ENCODE results near the gene HTR4. TPM values are rescaled to one million over a fixed set of nuclear protein-coding genes. Genes with fewer than 3 reads are reported as not detected.

Gene HTR4
- total and polyA plus RNA-seq, 8 donors: 0.92 to 17.4 (median 7.6) TPM; not detected in 5

DNA sequence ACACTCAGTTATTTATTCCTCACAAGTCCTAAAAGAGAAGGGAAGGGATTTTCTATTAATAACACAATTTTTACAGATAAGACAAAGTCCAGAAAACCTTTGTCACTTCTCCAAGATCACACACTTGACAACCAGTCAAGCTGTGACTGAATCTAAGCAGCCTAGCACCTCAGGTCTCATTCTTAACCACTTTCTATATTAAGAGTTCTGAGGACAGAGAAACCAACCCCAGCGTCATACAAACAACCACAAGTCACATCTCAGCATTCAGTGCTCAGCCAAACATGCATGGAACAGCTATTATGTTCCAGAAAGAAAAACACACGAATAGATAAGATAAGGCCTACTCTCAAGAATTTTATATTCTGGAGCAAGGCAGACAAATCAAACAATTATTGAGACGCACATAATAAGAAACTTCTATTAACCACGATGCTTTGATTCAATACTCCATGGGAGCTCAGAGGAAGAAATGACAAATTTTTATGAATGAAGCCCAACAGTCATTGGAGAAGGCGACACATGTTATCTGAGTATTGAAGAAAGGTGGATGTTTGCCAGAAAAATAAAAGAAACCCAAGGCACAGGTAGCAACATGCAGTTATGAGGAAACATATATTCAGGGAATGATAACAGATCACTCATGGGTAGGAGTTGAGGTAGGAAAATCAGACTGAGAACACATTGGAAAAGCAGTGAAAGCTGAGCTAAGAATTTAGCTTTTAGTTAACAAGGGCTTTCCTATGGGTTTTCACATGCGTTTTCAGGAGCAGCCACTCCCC is 113.1 kb downstream of the HTR4 start:
- no peak for DNase-seq
- no peak for TF ChIP-seq POLR2A (IDR thresholded peaks at IDR 0.05)
- no peak for TF ChIP-seq POLR2AphosphoS5 (IDR thresholded peaks at IDR 0.05)
- TF ChIP-seq EP300 (IDR thresholded peaks at IDR 0.05): no peak
- TF ChIP-seq, protein P1, sequence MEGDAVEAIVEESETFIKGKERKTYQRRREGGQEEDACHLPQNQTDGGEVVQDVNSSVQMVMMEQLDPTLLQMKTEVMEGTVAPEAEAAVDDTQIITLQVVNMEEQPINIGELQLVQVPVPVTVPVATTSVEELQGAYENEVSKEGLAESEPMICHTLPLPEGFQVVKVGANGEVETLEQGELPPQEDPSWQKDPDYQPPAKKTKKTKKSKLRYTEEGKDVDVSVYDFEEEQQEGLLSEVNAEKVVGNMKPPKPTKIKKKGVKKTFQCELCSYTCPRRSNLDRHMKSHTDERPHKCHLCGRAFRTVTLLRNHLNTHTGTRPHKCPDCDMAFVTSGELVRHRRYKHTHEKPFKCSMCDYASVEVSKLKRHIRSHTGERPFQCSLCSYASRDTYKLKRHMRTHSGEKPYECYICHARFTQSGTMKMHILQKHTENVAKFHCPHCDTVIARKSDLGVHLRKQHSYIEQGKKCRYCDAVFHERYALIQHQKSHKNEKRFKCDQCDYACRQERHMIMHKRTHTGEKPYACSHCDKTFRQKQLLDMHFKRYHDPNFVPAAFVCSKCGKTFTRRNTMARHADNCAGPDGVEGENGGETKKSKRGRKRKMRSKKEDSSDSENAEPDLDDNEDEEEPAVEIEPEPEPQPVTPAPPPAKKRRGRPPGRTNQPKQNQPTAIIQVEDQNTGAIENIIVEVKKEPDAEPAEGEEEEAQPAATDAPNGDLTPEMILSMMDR (IDR thresholded peaks at IDR 0.05): no peak
- intact Hi-C loops (cut with DNase I; ENCODE audit: low total_unique reads): no loop called here
- Histone ChIP-seq H3K36me3 (no peaks in the 10 kb centered on the region), H3K4me1 (no peaks in the 10 kb centered on the region), H3K27ac (no peak overlapping the region), H3K27me3 (no peaks in the 10 kb centered on the region), H3K4me3 (no peak overlapping the region), H3K9me3 (no peaks in the 10 kb centered on the region)
- WGBS, 5 donors: 38 to 58% (median 50%) methylated on average over 6 of the region's 6 CpGs

DNA sequence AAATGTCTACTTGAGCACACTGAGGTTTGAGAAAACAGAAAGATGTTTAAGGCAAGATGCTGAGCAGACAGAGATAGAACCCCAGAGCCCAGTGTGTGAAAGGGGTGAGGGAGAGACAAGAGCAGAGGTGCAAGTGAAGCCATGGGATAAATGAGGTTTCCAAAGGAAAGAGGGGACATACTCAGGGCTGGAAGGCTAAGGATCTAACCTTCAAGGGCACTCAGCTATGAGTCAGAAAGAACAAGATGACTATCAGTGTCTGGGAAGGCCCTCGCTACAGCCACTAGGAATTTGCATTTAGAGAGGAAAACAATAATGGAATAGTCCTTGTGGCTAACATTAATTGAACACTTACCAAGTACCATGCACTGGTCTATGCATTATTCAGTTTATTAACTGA is 113.7 kb downstream of the HTR4 start:
- Histone ChIP-seq H3K36me3 (no peaks in the 10 kb centered on the region), H3K4me3 (no peak overlapping the region), H3K9me3 (no peaks in the 10 kb centered on the region), H3K27ac (no peak overlapping the region), H3K27me3 (no peaks in the 10 kb centered on the region), H3K4me1 (no peaks in the 10 kb centered on the region)
- WGBS, 5 donors: 65 to 84% (median 79%) methylated on average over 1 of the region's 1 CpG
- DNase-seq: no peak
- intact Hi-C loops (cut with DNase I; ENCODE audit: low total_unique reads): no loop called here
- TF ChIP-seq POLR2A (IDR thresholded peaks at IDR 0.05) (no peak), EP300 (IDR thresholded peaks at IDR 0.05) (no peak), POLR2AphosphoS5 (IDR thresholded peaks at IDR 0.05) (no peak)
- TF ChIP-seq, protein P1 (IDR thresholded peaks at IDR 0.05): no peak

DNA sequence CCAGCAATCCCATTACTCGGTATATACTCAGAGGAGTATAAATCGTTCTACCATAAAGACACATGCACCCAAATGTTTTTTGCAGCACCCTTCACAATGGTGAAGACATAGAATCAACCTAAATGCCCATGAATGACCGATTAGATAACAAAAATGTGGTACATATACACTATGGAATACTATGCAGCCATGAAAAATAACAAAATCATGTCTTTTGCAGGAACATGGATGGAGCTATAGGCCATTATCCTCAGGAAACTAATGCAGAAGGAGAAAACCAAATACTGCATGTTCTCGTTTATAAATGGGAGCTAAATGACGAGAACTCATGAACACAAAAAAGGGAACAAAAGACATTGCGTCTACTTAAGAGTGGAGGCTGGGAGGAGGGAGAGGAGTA is 114.5 kb downstream of the HTR4 start:
- TF ChIP-seq EP300 (IDR thresholded peaks at IDR 0.05) (no peak), POLR2AphosphoS5 (IDR thresholded peaks at IDR 0.05) (no peak), POLR2A (IDR thresholded peaks at IDR 0.05) (no peak)
- TF ChIP-seq, protein P1 (IDR thresholded peaks at IDR 0.05): no peak
- DNase-seq: no peak
- 82 to 92% (median 89%) methylated on average over 6 of the region's 6 CpGs for WGBS, 5 donors
- intact Hi-C loops (cut with DNase I; ENCODE audit: low total_unique reads): no loop called here
- peaks cover 0 to 5% (median 3%) of the 10 kb centered on the region in 4 donors for H3K9me3 ChIP-seq
- H3K27ac ChIP-seq: no peak overlapping the region
- no peaks in the 10 kb centered on the region for H3K4me1 ChIP-seq
- no peaks in the 10 kb centered on the region for H3K27me3 ChIP-seq
- no peaks in the 10 kb centered on the region for H3K36me3 ChIP-seq
- no peak overlapping the region for H3K4me3 ChIP-seq

DNA sequence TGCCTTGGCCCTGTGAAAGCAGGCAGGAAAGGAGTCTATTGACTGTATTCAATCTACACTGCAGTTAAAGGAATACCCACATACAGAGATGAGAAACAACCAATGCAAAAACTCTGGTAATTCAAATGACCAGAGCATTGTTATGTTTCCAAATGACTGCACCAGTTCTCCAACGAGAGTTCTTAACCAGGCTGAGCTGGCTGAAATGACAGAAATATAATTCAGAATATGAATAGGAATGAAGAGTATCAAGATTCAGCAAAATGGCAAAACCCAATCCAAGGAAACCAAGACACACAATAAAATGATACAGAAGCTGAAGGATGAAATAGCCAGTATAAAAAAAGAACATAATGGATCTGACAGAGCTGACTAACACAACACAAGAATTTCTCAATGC is 119.1 kb downstream of the HTR4 start:
- H3K4me3 ChIP-seq: no peak overlapping the region
- H3K27me3 ChIP-seq: no peaks in the 10 kb centered on the region
- H3K9me3 ChIP-seq: peaks cover 0 to 18% (median 11%) of the 10 kb centered on the region in 4 donors
- no peak for DNase-seq
- no peaks in the 10 kb centered on the region for H3K4me1 ChIP-seq
- H3K36me3 ChIP-seq: no peaks in the 10 kb centered on the region
- TF ChIP-seq POLR2AphosphoS5 (IDR thresholded peaks at IDR 0.05): no peak
- no peak for TF ChIP-seq EP300 (IDR thresholded peaks at IDR 0.05)
- TF ChIP-seq, protein P1 (IDR thresholded peaks at IDR 0.05): no peak
- no peak for TF ChIP-seq POLR2A (IDR thresholded peaks at IDR 0.05)
- WGBS, 5 donors: 52 to 74% (median 68%) methylated on average over 1 of the region's 1 CpG
- intact Hi-C loops (cut with DNase I; ENCODE audit: low total_unique reads): no loop called here
- no peak overlapping the region for H3K27ac ChIP-seq
